Stimulated activated naive CD8-positive, alpha-beta T cell treated with anti-CD3 and anti-CD28 coated beads, Interleukin-15, Interleukin-2, amounts not matched to agents 100 ng/mL and 50 ng/mL, for 24 hours (primary cell): ENCODE measurements around the gene GON4L.
"Not testable (repeated sequence)": the region's sequence is repeated elsewhere in the genome, so short reads cannot be mapped to it uniquely, and the experiment has no call there.

Experiments used
- H3K27ac Mint-ChIP-seq: one replicate; pipeline ENCODE4 v1.8.0; 2021; ENCODE audit warnings: mild to moderate bottlenecking, mixed read lengths
- H3K27me3 Mint-ChIP-seq: one replicate; pipeline ENCODE4 v1.8.0; 2021; ENCODE audit warnings: mixed read lengths
- H3K36me3 Mint-ChIP-seq: one replicate; pipeline ENCODE4 v1.8.0; 2021; ENCODE audit warnings: low read depth, mixed read lengths
- H3K4me1 Mint-ChIP-seq: one replicate; pipeline ENCODE4 v1.8.0; 2021; ENCODE audit warnings: low read depth, mixed read lengths
- H3K4me3 Mint-ChIP-seq: one replicate; pipeline ENCODE4 v1.8.0; 2021; ENCODE audit warnings: mild to moderate bottlenecking, mixed read lengths
- H3K9me3 Mint-ChIP-seq: one replicate; pipeline ENCODE4 v1.8.0; 2021; ENCODE audit warnings: mixed read lengths

Gene GON4L

DNA sequence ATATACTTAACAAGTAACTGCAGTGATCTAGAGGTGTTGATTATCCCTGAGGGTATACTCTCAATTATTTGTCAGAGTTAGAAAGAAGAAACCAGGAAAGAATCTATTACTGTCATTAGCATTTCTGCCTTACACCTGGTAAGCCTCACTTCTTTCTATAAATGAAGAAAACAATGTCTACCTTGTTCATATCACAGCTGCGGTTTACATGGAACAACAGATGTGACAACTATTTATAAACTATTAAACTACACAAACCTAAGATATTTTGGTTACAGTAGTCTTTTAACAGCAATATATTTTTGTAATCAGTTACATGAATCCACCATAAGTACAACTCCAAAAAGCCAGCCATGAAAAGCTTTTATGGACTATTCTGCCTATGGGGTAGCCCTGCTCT, 40.7 kb downstream of the GON4L start:
- Mint-ChIP-seq H3K9me3 (no peaks in the 10 kb centered on the region), H3K36me3 (peaks cover 61% of the 10 kb centered on the region), H3K4me3 (no peak overlapping the region), H3K4me1 (no peaks in the 10 kb centered on the region), H3K27me3 (no peaks in the 10 kb centered on the region), H3K27ac (no peak overlapping the region)

DNA sequence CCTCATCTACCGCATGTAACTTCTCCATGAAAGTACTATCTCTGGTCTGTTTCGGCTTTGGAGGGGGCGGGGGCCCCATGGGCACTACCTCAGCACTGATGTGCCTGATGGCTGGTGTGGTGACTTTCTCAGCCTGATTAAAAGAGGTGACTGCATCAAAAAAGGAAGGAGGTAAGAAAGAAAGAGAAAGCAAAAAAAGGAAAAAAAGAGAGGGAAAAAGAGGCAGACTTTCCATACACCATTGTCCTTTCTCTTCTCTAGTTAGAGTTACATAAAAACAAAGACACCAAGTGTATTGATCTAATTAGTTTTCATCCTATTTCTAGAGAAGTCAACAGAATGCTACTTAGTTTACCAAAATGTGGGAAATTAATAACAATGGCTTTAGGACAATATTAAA, 43.3 kb downstream of the GON4L start:
- peaks cover 50% of the 10 kb centered on the region for H3K36me3 Mint-ChIP-seq

DNA sequence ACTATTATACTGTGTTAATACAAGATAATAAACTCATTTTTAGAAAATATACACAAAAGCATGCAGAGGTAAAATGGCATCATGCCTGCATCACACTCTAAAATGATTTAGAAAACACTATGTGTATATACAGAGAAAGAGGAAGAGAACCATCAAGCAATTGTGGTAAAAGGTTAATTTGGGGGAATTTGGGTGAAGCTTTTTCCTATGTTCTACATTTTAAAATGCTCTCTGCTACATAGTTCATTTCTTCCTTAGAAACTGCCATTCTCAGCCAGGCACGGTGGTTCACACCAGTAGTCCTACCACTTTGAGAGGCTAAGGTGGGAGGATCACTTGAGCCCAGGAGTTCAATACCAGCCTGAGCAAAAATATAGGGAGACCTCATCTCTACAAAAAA, 44.1 kb downstream of the GON4L start:
- H3K27me3 Mint-ChIP-seq, result no peaks in the 10 kb centered on the region
- no peak overlapping the region for H3K4me3 Mint-ChIP-seq
- peaks cover 3% of the 10 kb centered on the region for H3K4me1 Mint-ChIP-seq
- H3K27ac Mint-ChIP-seq, result no peak overlapping the region
- H3K9me3 Mint-ChIP-seq, result no peaks in the 10 kb centered on the region
- H3K36me3 Mint-ChIP-seq, result peaks cover 51% of the 10 kb centered on the region

More for the DNA sequence above, 43.3 kb downstream of the GON4L start:
- Mint-ChIP-seq H3K27ac (peak overlapping the region; percentile 23), H3K4me3 (no peak overlapping the region), H3K4me1 (peaks cover 3% of the 10 kb centered on the region), H3K9me3 (no peaks in the 10 kb centered on the region), H3K27me3 (no peaks in the 10 kb centered on the region)

DNA sequence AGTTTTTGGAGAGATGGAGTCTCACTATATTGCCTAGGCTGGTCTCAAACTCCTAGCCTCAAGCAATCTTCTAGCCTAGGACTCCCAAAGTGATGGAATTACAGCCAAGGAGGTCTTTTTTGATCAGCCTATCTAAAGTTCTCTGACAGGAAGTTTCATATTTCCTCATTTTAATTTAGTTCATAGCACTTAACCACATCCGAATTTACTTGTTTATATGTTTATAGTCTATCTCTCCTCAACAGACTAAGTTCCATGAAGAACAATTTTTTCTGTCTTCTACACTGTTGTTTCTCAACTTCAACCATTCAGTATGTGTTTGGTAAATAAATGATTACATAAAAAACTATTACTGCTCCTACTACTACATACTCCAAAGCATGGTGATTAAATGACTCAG, 47.9 kb downstream of the GON4L start:
- no peaks in the 10 kb centered on the region for H3K27me3 Mint-ChIP-seq
- H3K4me3 Mint-ChIP-seq, result no peak overlapping the region
- H3K4me1 Mint-ChIP-seq, result peaks cover 3% of the 10 kb centered on the region
- H3K36me3 Mint-ChIP-seq, result peaks cover 42% of the 10 kb centered on the region
- no peaks in the 10 kb centered on the region for H3K9me3 Mint-ChIP-seq
- no peak overlapping the region for H3K27ac Mint-ChIP-seq

DNA sequence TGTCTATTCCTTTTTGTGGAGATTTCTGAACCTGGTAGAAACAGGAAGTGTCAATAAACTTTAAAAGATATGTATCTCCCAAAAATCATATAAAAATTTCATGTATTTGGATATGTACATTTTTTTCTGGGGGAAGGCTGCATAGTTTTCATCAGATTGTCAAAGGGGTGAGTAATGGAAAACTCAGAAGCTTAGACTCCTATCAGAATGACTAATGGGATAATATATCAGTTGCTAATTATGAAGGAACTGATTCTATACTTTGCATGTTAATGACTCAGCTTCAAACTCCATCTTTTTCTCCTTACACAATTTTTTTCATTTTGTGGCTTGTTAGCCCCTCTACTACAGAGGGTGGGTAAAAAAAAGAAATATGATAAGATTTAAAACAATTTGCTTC, 55.9 kb downstream of the GON4L start:
- Mint-ChIP-seq H3K27me3 (no peaks in the 10 kb centered on the region), H3K27ac (peak overlapping the region; percentile 81), H3K9me3 (no peaks in the 10 kb centered on the region), H3K36me3 (peaks cover 48% of the 10 kb centered on the region), H3K4me1 (peaks cover 9% of the 10 kb centered on the region), H3K4me3 (no peak overlapping the region)

DNA sequence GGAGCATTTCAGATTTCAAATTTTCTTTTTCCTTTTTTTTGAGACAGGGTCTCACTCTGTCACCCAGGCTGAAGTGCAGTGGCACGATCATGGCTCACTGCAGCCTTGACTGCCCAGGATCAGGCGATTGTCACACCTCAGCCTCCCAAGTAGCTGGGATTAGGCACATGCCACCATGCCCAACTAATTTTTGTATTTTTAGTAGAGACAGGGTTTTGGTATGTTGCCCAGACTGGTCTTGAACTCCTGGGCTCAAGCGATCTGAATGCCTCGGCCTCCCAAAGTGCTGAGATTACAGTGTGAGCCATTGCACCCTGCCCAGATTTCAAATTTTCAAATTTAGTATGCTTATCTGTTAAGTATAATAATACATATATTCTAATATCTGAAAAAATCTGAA, 61.4 kb downstream of the GON4L start:
- not testable (repeated sequence) for H3K27me3 Mint-ChIP-seq, H3K9me3 Mint-ChIP-seq, H3K4me1 Mint-ChIP-seq, H3K27ac Mint-ChIP-seq, H3K4me3 Mint-ChIP-seq
- peaks cover 47% of the 10 kb centered on the region for H3K36me3 Mint-ChIP-seq

DNA sequence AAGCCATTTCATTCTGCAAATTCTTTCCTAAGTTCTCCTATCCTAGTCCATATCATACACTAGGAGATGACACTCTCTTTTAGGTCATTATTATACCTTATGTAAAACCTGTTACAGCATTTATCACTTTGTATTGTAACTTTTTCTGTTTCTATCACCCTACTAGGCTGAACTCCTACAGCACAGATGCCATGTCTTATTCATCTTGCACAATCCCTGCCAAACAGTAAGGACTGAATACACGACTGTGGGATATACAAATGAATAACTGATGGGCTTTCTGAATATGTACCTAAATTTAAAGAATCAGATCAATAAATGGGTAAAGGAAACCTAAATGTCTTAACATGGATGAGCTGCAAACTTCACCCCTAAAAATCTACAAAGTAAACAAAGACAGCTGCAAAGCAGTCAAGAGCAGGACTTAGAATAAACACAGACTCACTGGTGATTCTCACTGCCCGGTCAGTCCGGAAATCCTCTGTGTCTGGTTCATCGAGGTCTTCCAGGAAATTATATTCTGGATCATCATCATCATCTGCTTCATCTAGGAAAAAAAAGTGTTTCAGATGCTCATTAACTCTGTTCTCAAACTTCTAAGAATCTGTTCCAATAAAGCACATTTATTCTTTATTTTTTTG, 62.3 kb downstream of the GON4L start:
- H3K27ac Mint-ChIP-seq, result no peak overlapping the region
- no peaks in the 10 kb centered on the region for H3K9me3 Mint-ChIP-seq
- no peak overlapping the region for H3K4me3 Mint-ChIP-seq
- no peaks in the 10 kb centered on the region for H3K4me1 Mint-ChIP-seq
- peaks cover 47% of the 10 kb centered on the region for H3K36me3 Mint-ChIP-seq
- no peaks in the 10 kb centered on the region for H3K27me3 Mint-ChIP-seq

DNA sequence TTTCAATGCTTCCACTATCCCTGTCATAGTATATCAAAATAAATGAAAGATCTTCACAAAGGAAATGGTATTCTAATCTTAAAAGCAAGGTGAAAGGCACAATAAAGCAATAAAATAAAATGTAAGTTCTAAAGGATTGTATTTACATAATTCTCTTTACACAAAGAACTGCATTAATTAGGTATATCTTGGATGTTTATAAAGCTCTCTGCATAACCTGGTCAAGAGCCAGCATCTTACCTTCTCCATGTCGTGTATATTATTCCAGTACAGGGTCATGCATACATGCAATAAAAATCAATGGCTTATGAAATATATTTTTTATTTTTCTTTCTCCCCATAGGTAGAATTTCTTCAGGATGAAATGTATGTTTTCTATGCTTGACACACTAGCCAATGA, 63.8 kb downstream of the GON4L start:
- no peaks in the 10 kb centered on the region for H3K4me1 Mint-ChIP-seq
- no peak overlapping the region for H3K27ac Mint-ChIP-seq
- no peaks in the 10 kb centered on the region for H3K9me3 Mint-ChIP-seq
- H3K27me3 Mint-ChIP-seq, result no peaks in the 10 kb centered on the region
- H3K36me3 Mint-ChIP-seq, result peaks cover 40% of the 10 kb centered on the region
- H3K4me3 Mint-ChIP-seq, result no peak overlapping the region

DNA sequence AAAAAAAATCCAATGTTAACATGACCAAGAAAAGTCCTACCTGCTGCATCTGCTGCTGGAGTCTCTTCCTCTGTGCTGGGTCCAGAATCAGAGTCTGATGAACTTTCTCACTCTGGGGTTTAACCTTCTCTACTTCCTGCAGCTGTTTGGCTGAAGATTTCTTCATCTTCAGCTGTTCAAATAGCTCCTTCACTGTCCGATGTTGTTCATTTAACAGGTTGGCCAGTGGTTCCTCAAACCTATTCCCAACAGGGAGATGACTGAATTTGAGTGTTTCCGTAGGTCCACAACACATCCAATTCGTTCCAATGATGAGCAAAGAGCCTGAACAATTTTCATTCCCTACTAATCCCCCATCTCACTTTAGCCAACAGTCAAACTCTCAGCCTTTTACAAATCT, 79.4 kb downstream of the GON4L start:
- H3K27ac Mint-ChIP-seq, result peak overlapping the region; percentile 15
- H3K4me1 Mint-ChIP-seq, result peaks cover 10% of the 10 kb centered on the region
- H3K4me3 Mint-ChIP-seq, result no peak overlapping the region
- no peaks in the 10 kb centered on the region for H3K27me3 Mint-ChIP-seq
- H3K9me3 Mint-ChIP-seq, result no peaks in the 10 kb centered on the region
- H3K36me3 Mint-ChIP-seq, result peaks cover 47% of the 10 kb centered on the region

DNA sequence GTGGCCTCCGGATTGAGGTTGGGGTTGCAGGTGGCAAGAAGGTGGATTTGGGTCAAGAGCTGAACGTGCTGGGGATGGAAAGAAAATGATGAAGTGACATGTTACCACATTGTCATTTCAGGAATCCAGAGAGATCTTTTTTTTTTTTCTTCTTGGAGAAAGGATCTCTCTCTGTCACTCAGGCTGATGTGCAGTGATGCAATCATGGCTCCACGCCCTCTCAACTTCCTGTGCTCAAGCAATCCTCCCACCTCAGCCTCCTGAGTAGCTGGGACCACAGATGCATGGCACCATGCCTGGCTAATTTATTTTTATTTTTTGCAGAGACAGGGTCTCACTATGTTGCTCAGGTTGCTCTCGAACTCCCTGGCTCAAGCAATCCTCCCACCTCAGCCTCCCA, 80.6 kb downstream of the GON4L start:
- H3K9me3 Mint-ChIP-seq, result no peaks in the 10 kb centered on the region
- no peaks in the 10 kb centered on the region for H3K27me3 Mint-ChIP-seq
- peaks cover 55% of the 10 kb centered on the region for H3K36me3 Mint-ChIP-seq
- H3K4me3 Mint-ChIP-seq, result no peak overlapping the region
- peaks cover 10% of the 10 kb centered on the region for H3K4me1 Mint-ChIP-seq
- peak overlapping the region; percentile 72 for H3K27ac Mint-ChIP-seq

DNA sequence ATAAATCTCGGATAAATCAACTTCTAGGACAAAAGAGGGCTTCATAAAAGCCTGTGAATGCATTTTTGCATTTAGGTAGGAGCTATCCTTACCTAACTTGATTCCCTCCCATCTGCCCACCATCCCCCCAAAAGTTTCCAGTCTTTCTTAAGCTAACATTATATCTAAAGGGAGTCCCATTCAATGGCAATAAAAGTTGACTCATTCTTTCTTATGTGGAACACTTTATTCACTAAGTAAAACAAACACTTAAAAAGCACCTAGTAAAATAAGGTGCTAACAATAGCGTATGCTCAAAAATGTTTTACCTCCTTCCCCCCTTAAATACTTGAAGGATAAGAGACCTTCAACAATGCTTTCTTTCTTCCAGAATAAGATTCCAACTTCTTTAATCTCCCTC, 83.8 kb downstream of the GON4L start:
- H3K9me3 Mint-ChIP-seq, result no peaks in the 10 kb centered on the region
- H3K4me3 Mint-ChIP-seq, result no peak overlapping the region
- H3K27ac Mint-ChIP-seq, result peak overlapping the region; percentile 24
- peaks cover 76% of the 10 kb centered on the region for H3K36me3 Mint-ChIP-seq
- peaks cover 10% of the 10 kb centered on the region for H3K4me1 Mint-ChIP-seq
- H3K27me3 Mint-ChIP-seq, result no peaks in the 10 kb centered on the region

DNA sequence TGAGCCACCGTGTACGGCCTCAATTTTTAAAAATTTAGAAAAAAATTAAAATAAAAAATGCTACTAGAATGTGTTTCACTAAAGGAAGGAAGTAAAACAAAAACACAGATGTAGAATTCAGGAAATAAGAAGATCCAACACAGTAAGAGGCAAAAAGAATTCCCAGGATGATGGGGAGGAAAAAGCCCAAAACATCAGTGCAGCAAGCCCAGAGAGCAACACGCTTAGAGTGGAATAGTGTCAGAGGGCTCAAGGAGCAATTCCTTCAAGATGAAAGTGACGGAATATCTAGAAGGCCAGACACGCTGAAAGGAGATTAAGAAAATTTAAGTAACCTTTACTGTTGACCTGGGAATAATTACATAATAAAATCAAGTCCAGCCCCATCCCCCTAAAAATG, 87.8 kb downstream of the GON4L start:
- Mint-ChIP-seq H3K27me3 (no peaks in the 10 kb centered on the region), H3K27ac (no peak overlapping the region), H3K4me3 (no peak overlapping the region), H3K9me3 (no peaks in the 10 kb centered on the region), H3K4me1 (peaks cover 5% of the 10 kb centered on the region), H3K36me3 (peaks cover 79% of the 10 kb centered on the region)

DNA sequence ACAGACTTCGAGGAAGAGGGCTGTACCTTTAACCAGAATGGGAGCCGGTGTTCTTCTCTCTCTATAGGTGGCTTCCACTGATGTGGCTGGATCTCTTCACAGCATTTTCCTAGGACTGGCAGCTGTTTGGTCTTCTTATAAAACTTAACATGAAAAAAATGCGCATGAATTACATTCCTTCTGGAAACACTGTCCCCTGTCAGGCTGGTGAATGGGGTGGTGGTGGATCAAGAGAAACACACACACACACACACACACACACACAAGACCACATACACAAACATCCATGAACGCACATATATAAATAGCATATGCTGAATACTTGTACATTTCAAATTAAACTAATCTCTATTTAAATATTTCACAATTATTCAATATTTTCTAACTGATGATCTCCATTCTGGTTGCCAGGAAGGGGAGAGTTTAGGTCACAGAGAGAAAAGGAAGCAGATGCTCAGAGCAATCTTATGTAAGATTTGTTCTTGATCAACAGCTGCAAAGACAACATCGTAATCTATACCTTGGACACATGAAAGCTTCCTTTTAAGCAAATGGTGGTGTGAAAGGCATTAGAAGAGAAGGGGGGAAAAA, 89.5 kb downstream of the GON4L start:
- H3K4me1 Mint-ChIP-seq, H3K27ac Mint-ChIP-seq, H3K9me3 Mint-ChIP-seq, H3K27me3 Mint-ChIP-seq, H3K4me3 Mint-ChIP-seq: not testable (repeated sequence)
- peaks cover 71% of the 10 kb centered on the region for H3K36me3 Mint-ChIP-seq

DNA sequence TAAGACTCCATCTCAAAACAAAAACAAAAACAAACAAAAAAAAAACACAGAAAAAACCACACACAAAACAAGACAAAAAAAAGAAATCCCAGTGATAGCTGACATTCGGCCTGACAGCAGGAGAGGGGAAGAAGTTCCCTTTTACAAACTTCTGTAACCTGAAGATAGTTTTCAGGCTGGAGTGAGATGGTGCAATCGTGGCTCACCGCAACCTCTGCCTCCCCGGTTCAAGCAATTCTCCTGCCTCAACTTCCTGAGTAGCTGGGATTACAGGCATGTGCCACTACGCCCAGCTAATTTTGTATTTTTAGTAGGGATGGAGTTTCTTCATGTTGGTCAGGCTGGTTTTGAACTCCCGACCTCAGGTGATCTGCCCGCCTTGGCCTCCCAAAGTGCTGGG, 93.0 kb downstream of the GON4L start:
- H3K27ac Mint-ChIP-seq, H3K27me3 Mint-ChIP-seq, H3K9me3 Mint-ChIP-seq, H3K4me1 Mint-ChIP-seq, H3K4me3 Mint-ChIP-seq: not testable (repeated sequence)
- peaks cover 64% of the 10 kb centered on the region for H3K36me3 Mint-ChIP-seq

DNA sequence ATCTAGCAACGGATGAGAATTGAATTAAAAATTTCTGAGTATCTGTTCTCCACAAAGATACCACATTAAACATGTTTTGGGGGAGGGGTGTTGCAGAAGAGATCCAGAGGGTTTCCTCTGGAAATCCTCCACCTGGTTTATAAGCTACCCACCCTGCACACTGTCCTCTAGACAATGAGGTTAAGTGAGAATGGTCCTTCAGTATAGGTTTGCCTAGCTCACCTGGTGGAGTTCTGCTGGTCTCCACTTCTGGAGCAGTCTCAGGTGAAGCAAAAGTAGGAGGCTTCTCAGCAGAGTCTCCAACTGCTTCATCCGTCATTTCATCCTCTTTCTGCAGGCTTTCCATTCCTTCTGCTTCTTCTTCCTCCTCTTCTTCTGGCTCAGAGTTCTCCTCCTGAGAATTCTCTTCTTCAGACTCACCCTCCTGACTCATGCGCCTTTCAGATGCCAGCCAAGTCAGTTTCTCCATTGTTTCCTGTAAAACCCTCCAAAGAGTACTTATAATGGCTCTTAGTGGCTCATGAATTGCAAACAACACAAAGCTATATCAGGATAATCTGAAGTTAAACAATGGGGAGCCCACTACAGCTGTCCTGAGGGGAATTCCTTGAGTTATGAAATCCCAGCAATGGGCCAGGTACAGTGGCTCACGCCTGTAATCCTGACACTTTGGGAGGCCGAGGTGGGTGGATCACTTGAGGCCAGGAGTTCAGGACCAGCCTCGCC, 93.8 kb downstream of the GON4L start:
- peaks cover 60% of the 10 kb centered on the region for H3K36me3 Mint-ChIP-seq

More for the DNA sequence above, 93.8 kb downstream of the GON4L start:
- H3K4me1 Mint-ChIP-seq, H3K9me3 Mint-ChIP-seq, H3K27me3 Mint-ChIP-seq, H3K4me3 Mint-ChIP-seq, H3K27ac Mint-ChIP-seq: not testable (repeated sequence)
